SK-N-SH (cell line): Measurements from ENCODE around the gene TACC2. TPM values are rescaled to one million over a fixed set of nuclear protein-coding genes. Genes with fewer than 3 reads are reported as not detected.

Experiments used
- CTCF ChIA-PET: fragments of 300-600, 350-600 bp; formaldehyde crosslinking; extraction: SDS; loops from one replicate; lab custom pipeline; 2021; lab: Yijun Ruan, JAX
- POLR2A ChIA-PET: fragments of 350-600 bp; sonication (Branson Sonifier 250); formaldehyde crosslinking; extraction: SDS; loops from one replicate; lab custom pipeline; 2020; ENCODE audit warnings: antibody characterized with exemption, inconsistent platforms; lab: Yijun Ruan, JAX
- DNase-seq: peaks from one replicate; pipeline ENCODE4 v3.0.0; 2012
- H2AFZ ChIP-seq: fragments of 200-600 bp; sonication (generic); 2 replicates; pipeline ENCODE4 v1.8.1; 2016; ENCODE audit warnings: antibody characterized with exemption, mild to moderate bottlenecking, low read depth
- H3F3A ChIP-seq: fragments of 200-600 bp; sonication (generic); replicated peaks from 2 replicates; pipeline ENCODE3; 2016; ENCODE audit warnings: antibody characterized with exemption, mild to moderate bottlenecking; ENCODE audit not compliant: insufficient read depth
- H3K27ac ChIP-seq, 2 experiments: fragments of 200-500 bp in 1 of 2; fragments of 200-600 bp in 1 of 2; sonication (Bioruptor generic) in 1 of 2; sonication (generic), shearing (Covaris generic) in 1 of 2; 2 replicates each; pipeline versions ENCODE4 v1.5.1 to v1.6.1; 2014 to 2016; ENCODE audit warnings: low read depth in 2 of 2, inconsistent platforms in 1 of 2, low read length in 1 of 2, mild to moderate bottlenecking in 1 of 2, mixed read lengths in 1 of 2
- H3K27me3 ChIP-seq: fragments of 200-600 bp; sonication (generic), shearing (Covaris generic); 2 replicates; pipeline ENCODE4 v1.6.1; 2016; ENCODE audit warnings: mixed run types; ENCODE audit not compliant: insufficient read depth
- H3K36me3 ChIP-seq, 2 experiments: fragments of 200-500 bp in 1 of 2; fragments of 200-600 bp in 1 of 2; sonication (Bioruptor generic) in 1 of 2; sonication (generic) in 1 of 2; replicated peaks in 1 of 2; 2 replicates each; pipeline versions ENCODE3 to v1.5.1; 2014 to 2016; ENCODE audit warnings: low read length in 1 of 2, mild to moderate bottlenecking in 1 of 2; ENCODE audit not compliant: insufficient read depth in 2 of 2, control insufficient read depth in 1 of 2
- H3K4me1 ChIP-seq, 2 experiments: fragments of 200-500 bp in 1 of 2; fragments of 200-600 bp in 1 of 2; sonication (Bioruptor generic) in 1 of 2; sonication (generic), shearing (Covaris generic) in 1 of 2; 2 replicates each; pipeline versions ENCODE4 v1.5.1 to v1.6.1; 2014 to 2016; ENCODE audit warnings: low read depth in 1 of 2, low read length in 1 of 2, mixed run types in 1 of 2; ENCODE audit not compliant: insufficient read depth in 2 of 2, control insufficient read depth in 1 of 2
- H3K4me2 ChIP-seq: fragments of 200-600 bp; sonication (generic), shearing (Covaris generic); 2 replicates; pipeline ENCODE4 v1.6.1; 2017; ENCODE audit warnings: mixed run types
- H3K4me3 ChIP-seq, 2 experiments: fragments of 200-500 bp in 1 of 2; fragments of 200-600 bp in 1 of 2; sonication (Bioruptor generic) in 1 of 2; sonication (generic), shearing (Covaris generic) in 1 of 2; 2 replicates each; pipeline versions ENCODE4 v1.5.1 to v1.8.1; 2014 to 2016; ENCODE audit warnings: low read depth in 2 of 2, inconsistent platforms in 1 of 2, low read length in 1 of 2, mild to moderate bottlenecking in 1 of 2, mixed read lengths in 1 of 2, moderate library complexity in 1 of 2
- H3K79me2 ChIP-seq: fragments of 200-600 bp; sonication (generic); 2 replicates; pipeline ENCODE4 v1.8.1; 2017; ENCODE audit warnings: mild to moderate bottlenecking; ENCODE audit not compliant: insufficient read depth
- H3K9ac ChIP-seq: fragments of 200-600 bp; sonication (generic); 2 replicates; pipeline ENCODE4 v1.6.1; 2017; ENCODE audit warnings: mixed run types
- H3K9me2 ChIP-seq: fragments of 200-600 bp; sonication (generic); 2 replicates; pipeline ENCODE4 v1.6.1; 2017; ENCODE audit warnings: mixed run types
- H3K9me3 ChIP-seq: fragments of 200-600 bp; sonication (generic); 2 replicates; pipeline ENCODE4 v1.6.1; 2017; ENCODE audit warnings: mixed run types, mild to moderate bottlenecking, moderate library complexity
- H4K20me1 ChIP-seq: fragments of 200-600 bp; sonication (generic); 2 replicates; pipeline ENCODE4 v1.6.1; 2017; ENCODE audit warnings: mild to moderate bottlenecking, mixed run types; ENCODE audit not compliant: insufficient read depth
- CHD2 ChIP-seq: fragments of 150-350 bp; IDR thresholded peaks from 2 replicates; pipeline ENCODE4 v1.6.1; 2018; ENCODE audit warnings: low read length; ENCODE audit not compliant: partially characterized antibody
- EP300 ChIP-seq, 2 experiments: IDR thresholded peaks; 2 replicates each; pipeline versions ENCODE4 v1.4.0 to v1.6.1; 2012; ENCODE audit warnings: borderline replicate concordance in 1 of 2, low read depth in 1 of 2, low read length in 1 of 2
- GABPA ChIP-seq: IDR thresholded peaks from 2 replicates; pipeline ENCODE4 v1.4.0; 2012; ENCODE audit warnings: low read depth, mild to moderate bottlenecking
- JUND ChIP-seq: IDR thresholded peaks from 2 replicates; pipeline ENCODE4 v1.4.0; 2012
- PBX3 ChIP-seq: IDR thresholded peaks from 2 replicates; pipeline ENCODE4; 2012
- POLR2AphosphoS5 ChIP-seq: IDR thresholded peaks from 2 replicates; pipeline ENCODE4 v1.6.1; 2012; ENCODE audit warnings: low read depth, low read length
- RAD21 ChIP-seq: IDR thresholded peaks from 2 replicates; pipeline ENCODE4 v1.6.1; 2012; ENCODE audit warnings: mild to moderate bottlenecking, low read length
- RCOR1 ChIP-seq: fragments of 150-350 bp; IDR thresholded peaks from 2 replicates; pipeline ENCODE4 v1.6.1; 2017; ENCODE audit warnings: antibody characterized with exemption, low read length
- RXRA ChIP-seq: IDR thresholded peaks from 2 replicates; pipeline ENCODE4 v1.4.0; 2012; ENCODE audit warnings: low read depth, mild to moderate bottlenecking, borderline replicate concordance
- SMC3 ChIP-seq: IDR thresholded peaks from 2 replicates; pipeline ENCODE4 v1.6.1; 2012; ENCODE audit warnings: low read depth, low read length, improper control_type of control experiment
- TCF12 ChIP-seq: IDR thresholded peaks from 2 replicates; pipeline ENCODE4 v1.4.0; 2012
- TEAD4 ChIP-seq: IDR thresholded peaks from 2 replicates; pipeline ENCODE4 v1.4.0; 2012; ENCODE audit warnings: mild to moderate bottlenecking, borderline replicate concordance; ENCODE audit not compliant: insufficient read depth
- YY1 ChIP-seq: IDR thresholded peaks from 2 replicates; pipeline ENCODE4 v1.4.0; 2012; ENCODE audit warnings: low read depth, mild to moderate bottlenecking
- WGBS: methylation state at CpG from one replicate; pipeline ENCODE4 v1.1.6; 2017; ENCODE audit warnings: low lambda C conversion rate; 5-methylcytosine and 5-hydroxymethylcytosine counted together
- polyA plus RNA-seq, 3 experiments: library from polyadenylated mRNA; depleted of rRNA; stranded (reverse); fragments of >200 nt; gene quantifications; 2 replicates each; pipeline ENCODE4 v1.2.3, GENCODE V29; 2012
- TF ChIP-seq, protein P1 (sequence below): IDR thresholded peaks from 2 replicates; pipeline ENCODE4 v1.4.0; 2012; ENCODE audit warnings: low read depth, borderline replicate concordance
- TF ChIP-seq, protein P2 (sequence below): fragments of 200-600 bp; sonication (generic); IDR thresholded peaks from 2 replicates; pipeline ENCODE4 v1.6.1; 2017; ENCODE audit warnings: antibody characterized with exemption, mild to moderate bottlenecking, moderate library complexity

Gene TACC2
- polyA plus RNA-seq, 1 of the 3 experiments (the other 2 are of a cell fraction), result 8.8 TPM

- no peak for DNase-seq
- Histone ChIP-seq H3K4me3 (no peak overlapping the region), H3K4me1 (peaks cover 0 to 55% of the 10 kb centered on the region in 2 experiments; a peak in 2 of 4 replicates), H2AFZ (no peak overlapping the region), H3K36me3 (no peaks in the 10 kb centered on the region), H3K27ac (no peak overlapping the region), H3K9me3 (no peaks in the 10 kb centered on the region), H3K27me3 (no peaks in the 10 kb centered on the region), H3K79me2 (no peaks in the 10 kb centered on the region; the same call in 1 of the 2 replicates), H3F3A (no peaks in the 10 kb centered on the region), H3K9ac (no peak overlapping the region), H4K20me1 (no peaks in the 10 kb centered on the region), H3K4me2 (no peak overlapping the region), H3K9me2 (no peaks in the 10 kb centered on the region)
- 89% methylated on average over 5 of the region's 5 CpGs for WGBS
- no peak for TF ChIP-seq RCOR1
- TF ChIP-seq RAD21, result no peak
- TF ChIP-seq, protein P1, sequence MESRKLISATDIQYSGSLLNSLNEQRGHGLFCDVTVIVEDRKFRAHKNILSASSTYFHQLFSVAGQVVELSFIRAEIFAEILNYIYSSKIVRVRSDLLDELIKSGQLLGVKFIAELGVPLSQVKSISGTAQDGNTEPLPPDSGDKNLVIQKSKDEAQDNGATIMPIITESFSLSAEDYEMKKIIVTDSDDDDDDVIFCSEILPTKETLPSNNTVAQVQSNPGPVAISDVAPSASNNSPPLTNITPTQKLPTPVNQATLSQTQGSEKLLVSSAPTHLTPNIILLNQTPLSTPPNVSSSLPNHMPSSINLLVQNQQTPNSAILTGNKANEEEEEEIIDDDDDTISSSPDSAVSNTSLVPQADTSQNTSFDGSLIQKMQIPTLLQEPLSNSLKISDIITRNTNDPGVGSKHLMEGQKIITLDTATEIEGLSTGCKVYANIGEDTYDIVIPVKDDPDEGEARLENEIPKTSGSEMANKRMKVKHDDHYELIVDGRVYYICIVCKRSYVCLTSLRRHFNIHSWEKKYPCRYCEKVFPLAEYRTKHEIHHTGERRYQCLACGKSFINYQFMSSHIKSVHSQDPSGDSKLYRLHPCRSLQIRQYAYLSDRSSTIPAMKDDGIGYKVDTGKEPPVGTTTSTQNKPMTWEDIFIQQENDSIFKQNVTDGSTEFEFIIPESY, result no peak
- TF ChIP-seq GABPA, result no peak
- TF ChIP-seq JUND, result no peak
- no peak for TF ChIP-seq PBX3
- TF ChIP-seq, protein P2, sequence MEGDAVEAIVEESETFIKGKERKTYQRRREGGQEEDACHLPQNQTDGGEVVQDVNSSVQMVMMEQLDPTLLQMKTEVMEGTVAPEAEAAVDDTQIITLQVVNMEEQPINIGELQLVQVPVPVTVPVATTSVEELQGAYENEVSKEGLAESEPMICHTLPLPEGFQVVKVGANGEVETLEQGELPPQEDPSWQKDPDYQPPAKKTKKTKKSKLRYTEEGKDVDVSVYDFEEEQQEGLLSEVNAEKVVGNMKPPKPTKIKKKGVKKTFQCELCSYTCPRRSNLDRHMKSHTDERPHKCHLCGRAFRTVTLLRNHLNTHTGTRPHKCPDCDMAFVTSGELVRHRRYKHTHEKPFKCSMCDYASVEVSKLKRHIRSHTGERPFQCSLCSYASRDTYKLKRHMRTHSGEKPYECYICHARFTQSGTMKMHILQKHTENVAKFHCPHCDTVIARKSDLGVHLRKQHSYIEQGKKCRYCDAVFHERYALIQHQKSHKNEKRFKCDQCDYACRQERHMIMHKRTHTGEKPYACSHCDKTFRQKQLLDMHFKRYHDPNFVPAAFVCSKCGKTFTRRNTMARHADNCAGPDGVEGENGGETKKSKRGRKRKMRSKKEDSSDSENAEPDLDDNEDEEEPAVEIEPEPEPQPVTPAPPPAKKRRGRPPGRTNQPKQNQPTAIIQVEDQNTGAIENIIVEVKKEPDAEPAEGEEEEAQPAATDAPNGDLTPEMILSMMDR, result no peak
- no peak for TF ChIP-seq TCF12
- TF ChIP-seq RXRA, result no peak
- no peak for TF ChIP-seq YY1
- TF ChIP-seq POLR2AphosphoS5, result no peak
- TF ChIP-seq CHD2, result no peak
- no peak for TF ChIP-seq SMC3
- no peak for TF ChIP-seq TEAD4
- TF ChIP-seq EP300 (IDR thresholded peaks at IDR 0.05; ENCODE audit: borderline replicate concordance in 1 of 2, low read depth in 1 of 2, low read length in 1 of 2), result no peak
- ChIA-PET CTCF (interaction anchor here (0.9 to 9.9 kb wide), 4 partner anchors 25 to 131 kb away, joined by 4 to 111 read pairs (median 4); no protein-coding TSS in a partner anchor), POLR2A (interaction anchor here (1.2 to 7.2 kb wide), 2 partner anchors 28 to 66 kb away, joined by 4 to 90 read pairs; no protein-coding TSS in a partner anchor)
Measured at GRCh38 chr10:122168101-122168500, 179.1 kb downstream of the TACC2 start.
